DND-41 (cell line): ENCODE measurements around the gene PCDH9.

Source experiments
- CTCF ChIP-seq: IDR thresholded peaks from 2 replicates; pipeline ENCODE4 v1.5.1; 2012; ENCODE audit warnings: borderline replicate concordance, low read length, moderate library complexity, mild to moderate bottlenecking; ENCODE audit not compliant: poor library complexity, severe bottlenecking; ENCODE audit errors: extremely low read depth
- EZH2 ChIP-seq: IDR thresholded peaks from 3 replicates; pipeline ENCODE4 v1.6.1; 2012; ENCODE audit warnings: borderline replicate concordance, low read depth, mild to moderate bottlenecking, moderate library complexity, low read length, inconsistent platforms; ENCODE audit not compliant: severe bottlenecking

- TF ChIP-seq CTCF (no peak), EZH2 (no peak)
Observed at GRCh38 chr13:66915596-66916185, 314.4 kb downstream of the PCDH9 start.
